SU-DHL-6 (cell line): Measurements from ENCODE around the gene TTK.

ENCODE experiments used
- H2AFZ ChIP-seq: fragments of 200-600 bp; sonication (generic); 2 replicates; pipeline ENCODE4 v1.6.1; 2014; ENCODE audit warnings: low read depth, mild to moderate bottlenecking, moderate library complexity, mixed read lengths, antibody characterized with exemption, low read length; ENCODE audit not compliant: severe bottlenecking
- H3F3A ChIP-seq: fragments of 200-600 bp; shearing (Covaris generic); 2 replicates; pipeline ENCODE4 v1.6.0; 2016; ENCODE audit warnings: antibody characterized with exemption, mild to moderate bottlenecking; ENCODE audit not compliant: insufficient read depth
- H3K27ac ChIP-seq: fragments of 200-600 bp; sonication (generic); 2 replicates; pipeline ENCODE4 v1.5.1; 2016; ENCODE audit warnings: low read depth, mild to moderate bottlenecking, low read length, moderate library complexity, mixed read lengths
- H3K27me3 ChIP-seq: fragments of 200-600 bp; sonication (generic), shearing (Covaris generic); 2 replicates; pipeline ENCODE4 v1.6.0; 2014; ENCODE audit warnings: mild to moderate bottlenecking, low read length
- H3K36me3 ChIP-seq: fragments of 200-600 bp; sonication (generic); 2 replicates; pipeline ENCODE4 v1.6.1; 2014; ENCODE audit warnings: mild to moderate bottlenecking, low read length, mixed read lengths
- H3K4me2 ChIP-seq: fragments of 300-600, 200-600 bp; shearing (Covaris generic), sonication (generic); 2 replicates; pipeline ENCODE4 v1.6.0; 2014; ENCODE audit warnings: low read length, low read depth, mild to moderate bottlenecking; ENCODE audit not compliant: poor library complexity, severe bottlenecking
- H3K4me3 ChIP-seq: fragments of 200-600 bp; sonication (generic); 2 replicates; pipeline ENCODE4 v1.5.1; 2014; ENCODE audit warnings: antibody characterized with exemption, low read length, mild to moderate bottlenecking, mixed read lengths; ENCODE audit not compliant: insufficient read depth, poor library complexity, severe bottlenecking
- H3K79me2 ChIP-seq: fragments of 200-600 bp; sonication (generic); 2 replicates; pipeline ENCODE4 v1.6.1; 2014; ENCODE audit warnings: mild to moderate bottlenecking, low read length, moderate library complexity; ENCODE audit not compliant: insufficient read depth
- H3K9ac ChIP-seq: fragments of 200-600 bp; sonication (generic); 2 replicates; pipeline ENCODE4 v1.7.0; 2014; ENCODE audit warnings: mild to moderate bottlenecking, low read length
- H3K9me2 ChIP-seq: fragments of 200-600 bp; sonication (generic); replicated peaks from 2 replicates; pipeline ENCODE4 v1.6.1; 2014; ENCODE audit warnings: low read length; ENCODE audit not compliant: insufficient read depth
- H3K9me3 ChIP-seq: fragments of 200-600 bp; sonication (generic); 2 replicates; pipeline ENCODE4 v1.6.1; 2014; ENCODE audit warnings: low read length, mixed read lengths; ENCODE audit not compliant: insufficient read depth
- H4K20me1 ChIP-seq: fragments of 200-600 bp; sonication (generic); 2 replicates; pipeline ENCODE4 v1.6.1; 2014; ENCODE audit warnings: low read depth, mild to moderate bottlenecking, antibody characterized with exemption, low read length, moderate library complexity, mixed read lengths
- EZH2phosphoT487 ChIP-seq: fragments of 200-600 bp; sonication (generic), shearing (Covaris generic); conservative IDR thresholded peaks from 2 replicates; pipeline ENCODE4 v1.6.1; 2018; ENCODE audit warnings: mild to moderate bottlenecking, antibody characterized with exemption, low read length, moderate library complexity, mixed read lengths
- TF ChIP-seq, protein P1 (sequence below): fragments of 200-600 bp; sonication (generic); IDR thresholded peaks from one replicate; pipeline ENCODE4 v1.5.1; 2017; ENCODE audit warnings: antibody characterized with exemption, mild to moderate bottlenecking, low read length, moderate library complexity; ENCODE audit not compliant: insufficient read depth, poor library complexity, severe bottlenecking

Gene TTK

DNA sequence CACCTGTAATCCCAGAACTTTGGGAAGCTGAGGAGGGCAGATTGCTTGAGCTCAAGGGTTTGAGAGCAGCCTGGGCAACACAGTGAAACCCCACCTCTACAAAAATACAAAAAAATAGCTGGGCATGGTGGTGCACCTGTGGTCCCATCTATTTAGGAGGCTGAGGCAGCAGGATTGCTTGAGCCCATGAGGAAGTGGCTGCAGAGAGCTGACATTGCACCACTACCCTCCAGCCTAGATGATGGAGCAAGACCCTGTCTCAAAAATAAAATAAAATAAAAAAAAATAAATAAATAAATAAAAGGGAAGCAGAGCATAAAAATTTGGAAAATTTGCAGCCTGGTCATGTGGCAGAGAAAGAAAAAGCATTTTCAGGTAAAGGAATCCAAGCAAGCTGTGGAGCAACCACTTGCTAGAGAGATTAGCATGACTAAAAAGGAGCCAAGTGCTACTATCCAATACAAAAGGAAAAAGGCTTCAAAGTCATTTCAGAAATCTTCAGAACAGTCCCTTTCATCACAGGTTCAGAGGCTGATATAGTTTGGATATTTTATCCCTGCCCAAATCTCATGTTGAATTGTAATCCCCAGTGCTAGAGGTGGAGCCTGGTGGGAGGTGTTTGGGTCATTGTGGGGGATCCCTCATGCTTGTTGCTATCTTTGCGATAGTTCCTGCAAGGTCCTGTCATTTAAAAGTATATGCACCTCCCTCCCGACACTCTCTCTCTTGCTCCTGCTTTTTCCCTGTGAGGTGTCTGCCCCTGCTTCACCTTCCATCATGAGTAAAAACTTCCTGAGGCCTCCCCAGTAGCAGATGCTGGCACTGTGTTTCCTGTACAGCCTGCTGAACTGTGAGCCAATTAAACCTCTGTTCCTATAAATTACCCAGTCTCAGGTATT is 11.2 kb upstream of the TTK start:
- Histone ChIP-seq H3F3A (no peaks in the 10 kb centered on the region), H3K4me2 (no peak overlapping the region), H2AFZ (no peak overlapping the region), H3K27me3 (no peaks in the 10 kb centered on the region), H3K4me3 (no peak overlapping the region), H3K79me2 (no peaks in the 10 kb centered on the region), H3K36me3 (no peaks in the 10 kb centered on the region), H3K9me3 (no peaks in the 10 kb centered on the region), H3K9ac (no peak overlapping the region), H3K9me2 (no peaks in the 10 kb centered on the region), H4K20me1 (no peaks in the 10 kb centered on the region), H3K27ac (no peak overlapping the region)
- TF ChIP-seq, protein P1, sequence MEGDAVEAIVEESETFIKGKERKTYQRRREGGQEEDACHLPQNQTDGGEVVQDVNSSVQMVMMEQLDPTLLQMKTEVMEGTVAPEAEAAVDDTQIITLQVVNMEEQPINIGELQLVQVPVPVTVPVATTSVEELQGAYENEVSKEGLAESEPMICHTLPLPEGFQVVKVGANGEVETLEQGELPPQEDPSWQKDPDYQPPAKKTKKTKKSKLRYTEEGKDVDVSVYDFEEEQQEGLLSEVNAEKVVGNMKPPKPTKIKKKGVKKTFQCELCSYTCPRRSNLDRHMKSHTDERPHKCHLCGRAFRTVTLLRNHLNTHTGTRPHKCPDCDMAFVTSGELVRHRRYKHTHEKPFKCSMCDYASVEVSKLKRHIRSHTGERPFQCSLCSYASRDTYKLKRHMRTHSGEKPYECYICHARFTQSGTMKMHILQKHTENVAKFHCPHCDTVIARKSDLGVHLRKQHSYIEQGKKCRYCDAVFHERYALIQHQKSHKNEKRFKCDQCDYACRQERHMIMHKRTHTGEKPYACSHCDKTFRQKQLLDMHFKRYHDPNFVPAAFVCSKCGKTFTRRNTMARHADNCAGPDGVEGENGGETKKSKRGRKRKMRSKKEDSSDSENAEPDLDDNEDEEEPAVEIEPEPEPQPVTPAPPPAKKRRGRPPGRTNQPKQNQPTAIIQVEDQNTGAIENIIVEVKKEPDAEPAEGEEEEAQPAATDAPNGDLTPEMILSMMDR, result no peak
- TF ChIP-seq EZH2phosphoT487, result no peak

DNA sequence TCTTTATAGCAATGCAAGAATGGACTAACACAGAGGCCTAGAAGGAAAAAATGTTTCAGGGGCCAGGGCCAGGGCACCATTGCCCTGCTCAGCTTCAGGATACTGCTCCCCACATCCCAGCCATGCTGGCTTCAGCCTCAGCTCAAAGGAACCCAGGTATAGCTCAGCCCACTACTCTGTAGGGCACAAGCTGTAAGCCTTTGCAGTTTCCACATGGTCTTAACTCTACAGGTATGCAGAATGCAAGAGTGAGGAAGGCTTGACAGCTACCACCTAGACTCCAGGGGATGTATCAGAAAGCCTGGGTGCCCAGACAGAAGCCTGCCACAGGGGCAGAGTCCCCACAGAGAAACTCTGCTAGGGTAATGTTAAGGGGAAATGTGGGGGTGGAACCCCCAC is 10.5 kb upstream of the TTK start:
- Histone ChIP-seq H3K27ac (no peak overlapping the region), H2AFZ (no peak overlapping the region), H3K79me2 (no peaks in the 10 kb centered on the region), H3F3A (no peaks in the 10 kb centered on the region), H3K27me3 (no peaks in the 10 kb centered on the region), H3K9ac (no peak overlapping the region), H3K36me3 (no peaks in the 10 kb centered on the region), H3K4me3 (no peak overlapping the region), H4K20me1 (no peaks in the 10 kb centered on the region), H3K9me2 (no peaks in the 10 kb centered on the region), H3K9me3 (no peaks in the 10 kb centered on the region), H3K4me2 (no peak overlapping the region)
- no peak for TF ChIP-seq EZH2phosphoT487
- TF ChIP-seq, protein P1, result no peak

DNA sequence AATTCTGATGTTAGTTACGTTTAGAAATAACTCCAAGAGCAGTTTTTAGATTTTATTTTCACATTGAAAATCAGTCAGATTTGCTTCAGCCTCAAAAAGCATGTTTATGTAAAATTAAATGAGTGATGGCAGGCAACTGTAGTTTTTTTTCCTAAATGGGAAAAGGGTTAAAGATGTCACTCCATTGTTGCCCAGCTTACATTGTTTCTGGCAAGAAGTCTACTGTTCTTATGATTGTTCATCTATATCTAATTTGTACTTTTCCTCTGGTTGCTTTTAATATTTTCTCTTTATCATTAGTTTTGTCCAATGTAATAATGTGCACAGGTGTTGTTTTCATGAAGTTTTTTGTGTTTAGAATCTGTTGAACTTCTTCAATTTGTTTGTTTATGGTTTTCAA is 6.7 kb upstream of the TTK start:
- no peak overlapping the region for H3K4me3 ChIP-seq
- H3K27me3 ChIP-seq, result no peaks in the 10 kb centered on the region
- H3K9me2 ChIP-seq, result no peaks in the 10 kb centered on the region
- no peak overlapping the region for H3K9ac ChIP-seq
- H3K79me2 ChIP-seq, result no peaks in the 10 kb centered on the region
- H3K27ac ChIP-seq, result no peak overlapping the region
- H3K36me3 ChIP-seq, result no peaks in the 10 kb centered on the region
- H3K9me3 ChIP-seq, result no peaks in the 10 kb centered on the region
- TF ChIP-seq EZH2phosphoT487, result no peak
- TF ChIP-seq, protein P1, result no peak
- H3F3A ChIP-seq, result no peaks in the 10 kb centered on the region
- H3K4me2 ChIP-seq, result no peak overlapping the region
- no peaks in the 10 kb centered on the region for H4K20me1 ChIP-seq
- no peak overlapping the region for H2AFZ ChIP-seq
